Tibial artery (tissue), 4 donors: ENCODE results near the gene YTHDF1.

ENCODE experiments used
- DNase-seq, 2 donors: peaks; one replicate each; pipeline ENCODE4 v3.0.0-alpha.2; 2019
- H3K27ac ChIP-seq, 2 donors: fragments of 200-600 bp; sonication (generic) in 1 of 2; 1 replicate in 1 of 2; 2 replicates in 1 of 2; pipeline ENCODE4 v1.5.1; 2018 to 2019; ENCODE audit warnings: mild to moderate bottlenecking in 1 of 2
- H3K27me3 ChIP-seq, 2 donors: fragments of 200-600 bp; sonication (generic) in 1 of 2; one replicate each; pipeline versions ENCODE4 v1.5.1 to v1.6.0; 2016 to 2019
- H3K36me3 ChIP-seq, 3 donors: fragments of 200-600 bp; sonication (generic) in 2 of 3; one replicate each; pipeline ENCODE4 v1.5.1; 2016 to 2019; ENCODE audit warnings: mild to moderate bottlenecking in 2 of 3
- H3K4me1 ChIP-seq, 4 donors: fragments of 200-600 bp; sonication (generic) in 2 of 4; 1 replicate in 3 of 4; 2 replicates in 1 of 4; pipeline ENCODE4 v1.5.1; 2016 to 2019
- H3K4me3 ChIP-seq, 2 donors: fragments of 200-600 bp; sonication (generic) in 1 of 2; 1 replicate in 1 of 2; 2 replicates in 1 of 2; pipeline ENCODE4 v1.5.1; 2018 to 2019; ENCODE audit warnings: mild to moderate bottlenecking in 2 of 2
- H3K9me3 ChIP-seq, 3 donors: fragments of 200-600 bp; sonication (generic) in 1 of 3; one replicate each; pipeline ENCODE4 v1.5.1; 2016 to 2019
- CTCF ChIP-seq, 2 experiments: fragments of 200-600 bp in 1 of 2; fragments of 450-650 bp in 1 of 2; IDR thresholded peaks; one replicate each; pipeline ENCODE4 v1.5.1; 2017 to 2019; ENCODE audit warnings: antibody characterized with exemption in 2 of 2, mild to moderate bottlenecking in 1 of 2, moderate library complexity in 1 of 2
- intact Hi-C: fragments of 100-400 bp; cut with DNase I; formaldehyde crosslinking; loops from one replicate; pipeline ENCODE4 v1.15.0; 2023; ENCODE audit warnings: low total_unique reads

YTHDF1 gene

GRCh38 chr20:63174309-63175037, 41.5 kb downstream of the YTHDF1 start:
- DNase-seq: no peak
- H3K9me3 ChIP-seq: no peaks in the 10 kb centered on the region
- no peaks in the 10 kb centered on the region for H3K36me3 ChIP-seq
- intact Hi-C loops: no loop called here
- H3K27ac ChIP-seq: no peak overlapping the region
- no peak overlapping the region for H3K4me3 ChIP-seq
- peaks cover 10 to 80% of the 10 kb centered on the region in 2 donors for H3K27me3 ChIP-seq
- H3K4me1 ChIP-seq: peaks cover 0 to 44% (median 32%) of the 10 kb centered on the region in 4 donors
- TF ChIP-seq CTCF (IDR thresholded peaks at IDR 0.05): no peak

GRCh38 chr20:63173552-63174191, 42.3 kb downstream of the YTHDF1 start:
- no peak for DNase-seq
- Histone ChIP-seq H3K4me3 (no peak overlapping the region), H3K27me3 (peaks cover 10 to 79% of the 10 kb centered on the region in 2 donors), H3K27ac (no peak overlapping the region), H3K4me1 (peaks cover 0 to 36% (median 25%) of the 10 kb centered on the region in 4 donors), H3K9me3 (no peaks in the 10 kb centered on the region), H3K36me3 (no peaks in the 10 kb centered on the region)
- intact Hi-C loops: no loop called here
- TF ChIP-seq CTCF (IDR thresholded peaks at IDR 0.05): no peak

GRCh38 chr20:63172726-63173125, 43.2 kb downstream of the YTHDF1 start:
- Histone ChIP-seq H3K4me1 (peaks cover 0 to 26% (median 16%) of the 10 kb centered on the region in 4 donors), H3K4me3 (no peak overlapping the region), H3K27ac (no peak overlapping the region), H3K27me3 (peaks cover 3 to 77% of the 10 kb centered on the region in 2 donors), H3K36me3 (no peaks in the 10 kb centered on the region), H3K9me3 (no peaks in the 10 kb centered on the region)
- intact Hi-C loops: no loop called here
- no peak for TF ChIP-seq CTCF (IDR thresholded peaks at IDR 0.05)
- DNase-seq: no peak

GRCh38 chr20:63171991-63172390, 43.9 kb downstream of the YTHDF1 start:
- peaks cover 3 to 73% of the 10 kb centered on the region in 2 donors for H3K27me3 ChIP-seq
- intact Hi-C loops: no loop called here

GRCh38 chr20:63169681-63170080, 46.2 kb downstream of the YTHDF1 start:
- DNase-seq: no peak
- H3K27me3 ChIP-seq: peaks cover 0 to 58% of the 10 kb centered on the region in 2 donors
- H3K9me3 ChIP-seq: no peaks in the 10 kb centered on the region
- H3K4me3 ChIP-seq: no peak overlapping the region
- intact Hi-C loops: no loop called here
- H3K4me1 ChIP-seq: peaks cover 0 to under 1% (median 0%) of the 10 kb centered on the region in 4 donors
- no peak overlapping the region for H3K27ac ChIP-seq
- TF ChIP-seq CTCF (IDR thresholded peaks at IDR 0.05): no peak
- no peaks in the 10 kb centered on the region for H3K36me3 ChIP-seq

More at GRCh38 chr20:63171991-63172390, 43.9 kb downstream of the YTHDF1 start:
- TF ChIP-seq CTCF (IDR thresholded peaks at IDR 0.05): no peak
- Histone ChIP-seq H3K27ac (no peak overlapping the region), H3K9me3 (no peaks in the 10 kb centered on the region), H3K36me3 (no peaks in the 10 kb centered on the region), H3K4me1 (peaks cover 0 to 19% (median 10%) of the 10 kb centered on the region in 4 donors), H3K4me3 (no peak overlapping the region)
- no peak for DNase-seq
